GM12873 (cell line): ENCODE results near the gene ZNF260.

ENCODE experiments used
- CTCF ChIP-seq: IDR thresholded peaks from 2 replicates; pipeline ENCODE4 v1.5.1; 2012; ENCODE audit warnings: low read depth, mild to moderate bottlenecking, moderate library complexity, low read length, control low read depth; ENCODE audit not compliant: insufficient read depth; ENCODE audit errors: missing control alignments

ZNF260 gene

GRCh38 chr19:36528194-36528920, at the start of gene ZNF260:
Gene ZNF260 (minus strand): TSS chr19:36528271. CDS start chr19:36515238, 13,033 bp downstream.
- no peak for TF ChIP-seq CTCF

GRCh38 chr19:36577271-36577996, 49.4 kb upstream of the ZNF260 start:
- no peak for TF ChIP-seq CTCF

- TF ChIP-seq CTCF = no peak
Measured at GRCh38 chr19:36574741-36575140, 46.7 kb upstream of the ZNF260 start.

GRCh38 chr19:36573895-36574720, 46.0 kb upstream of the ZNF260 start:
- no peak for TF ChIP-seq CTCF

GRCh38 chr19:36573020-36573894, 45.2 kb upstream of the ZNF260 start, which contains the start of gene ZNF529:
Gene ZNF529 (minus strand): TSS chr19:36573292. CDS start chr19:36572346, 946 bp downstream.
- TF ChIP-seq CTCF = peak; percentile 10

GRCh38 chr19:36572593-36573019, 44.5 kb upstream of the ZNF260 start:
- no peak for TF ChIP-seq CTCF
